Measurements from ENCODE around the gene PSMD13.

DNA sequence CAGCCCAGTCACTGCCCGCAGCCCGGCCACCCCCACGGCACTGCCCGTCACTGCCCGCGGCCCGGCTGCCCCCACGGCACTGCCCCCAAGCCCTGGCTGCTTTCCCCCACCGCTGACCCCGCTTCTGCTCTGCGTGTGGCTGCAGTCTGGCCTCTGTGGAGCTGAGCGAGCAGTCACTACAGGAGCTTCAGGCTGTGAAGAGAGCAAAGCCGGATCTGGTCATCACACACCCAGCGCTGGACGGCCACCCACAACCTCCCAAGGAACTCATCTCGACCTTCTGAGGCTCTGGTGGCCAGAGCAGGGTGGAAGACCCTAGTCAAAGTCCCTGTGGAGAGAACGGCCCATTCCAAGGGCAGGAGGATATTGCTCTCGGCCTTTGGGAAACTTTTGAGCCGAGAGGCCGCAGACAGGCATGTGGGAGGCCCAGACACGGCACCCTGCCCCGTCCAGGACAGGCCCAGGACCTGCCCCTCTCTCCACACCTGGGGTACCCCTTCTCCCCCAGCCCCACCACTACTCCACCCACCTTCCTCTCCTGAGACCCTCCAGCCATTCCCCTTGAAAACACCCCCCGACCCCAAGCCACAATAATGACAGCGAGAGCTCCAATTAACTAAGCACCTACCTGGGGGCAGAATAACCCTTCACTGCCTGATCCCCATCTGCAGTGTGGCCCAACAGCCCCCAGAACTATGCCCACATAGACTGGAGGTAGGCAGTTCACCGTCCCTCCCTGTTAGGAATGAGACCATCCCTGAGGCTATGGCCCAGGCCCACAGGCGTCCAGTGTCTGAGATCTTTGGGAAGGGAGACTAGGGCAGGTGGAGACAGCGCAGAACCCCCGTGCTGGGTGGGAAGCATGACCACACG, 48.5 kb downstream of the PSMD13 start:
- TF ChIP-seq, protein P1, sequence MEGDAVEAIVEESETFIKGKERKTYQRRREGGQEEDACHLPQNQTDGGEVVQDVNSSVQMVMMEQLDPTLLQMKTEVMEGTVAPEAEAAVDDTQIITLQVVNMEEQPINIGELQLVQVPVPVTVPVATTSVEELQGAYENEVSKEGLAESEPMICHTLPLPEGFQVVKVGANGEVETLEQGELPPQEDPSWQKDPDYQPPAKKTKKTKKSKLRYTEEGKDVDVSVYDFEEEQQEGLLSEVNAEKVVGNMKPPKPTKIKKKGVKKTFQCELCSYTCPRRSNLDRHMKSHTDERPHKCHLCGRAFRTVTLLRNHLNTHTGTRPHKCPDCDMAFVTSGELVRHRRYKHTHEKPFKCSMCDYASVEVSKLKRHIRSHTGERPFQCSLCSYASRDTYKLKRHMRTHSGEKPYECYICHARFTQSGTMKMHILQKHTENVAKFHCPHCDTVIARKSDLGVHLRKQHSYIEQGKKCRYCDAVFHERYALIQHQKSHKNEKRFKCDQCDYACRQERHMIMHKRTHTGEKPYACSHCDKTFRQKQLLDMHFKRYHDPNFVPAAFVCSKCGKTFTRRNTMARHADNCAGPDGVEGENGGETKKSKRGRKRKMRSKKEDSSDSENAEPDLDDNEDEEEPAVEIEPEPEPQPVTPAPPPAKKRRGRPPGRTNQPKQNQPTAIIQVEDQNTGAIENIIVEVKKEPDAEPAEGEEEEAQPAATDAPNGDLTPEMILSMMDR (IDR thresholded peaks at IDR 0.05; ENCODE audit: poor library complexity), result no peak
- no peak for TF ChIP-seq EZH2 (IDR thresholded peaks at IDR 0.05; ENCODE audit: borderline replicate concordance)

Measured in hepatocyte (in vitro differentiated cells).